ENCODE data around the gene CAPN5.

GRCh38 chr11:77100166-77101042 is 33.6 kb downstream of the CAPN5 start:
- TF ChIP-seq, protein P1, sequence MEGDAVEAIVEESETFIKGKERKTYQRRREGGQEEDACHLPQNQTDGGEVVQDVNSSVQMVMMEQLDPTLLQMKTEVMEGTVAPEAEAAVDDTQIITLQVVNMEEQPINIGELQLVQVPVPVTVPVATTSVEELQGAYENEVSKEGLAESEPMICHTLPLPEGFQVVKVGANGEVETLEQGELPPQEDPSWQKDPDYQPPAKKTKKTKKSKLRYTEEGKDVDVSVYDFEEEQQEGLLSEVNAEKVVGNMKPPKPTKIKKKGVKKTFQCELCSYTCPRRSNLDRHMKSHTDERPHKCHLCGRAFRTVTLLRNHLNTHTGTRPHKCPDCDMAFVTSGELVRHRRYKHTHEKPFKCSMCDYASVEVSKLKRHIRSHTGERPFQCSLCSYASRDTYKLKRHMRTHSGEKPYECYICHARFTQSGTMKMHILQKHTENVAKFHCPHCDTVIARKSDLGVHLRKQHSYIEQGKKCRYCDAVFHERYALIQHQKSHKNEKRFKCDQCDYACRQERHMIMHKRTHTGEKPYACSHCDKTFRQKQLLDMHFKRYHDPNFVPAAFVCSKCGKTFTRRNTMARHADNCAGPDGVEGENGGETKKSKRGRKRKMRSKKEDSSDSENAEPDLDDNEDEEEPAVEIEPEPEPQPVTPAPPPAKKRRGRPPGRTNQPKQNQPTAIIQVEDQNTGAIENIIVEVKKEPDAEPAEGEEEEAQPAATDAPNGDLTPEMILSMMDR (IDR thresholded peaks at IDR 0.05; ENCODE audit: insufficient read depth, low read length), result no peak
- TF ChIP-seq GABPA (IDR thresholded peaks at IDR 0.05; ENCODE audit: low read depth), result no peak
- TF ChIP-seq, protein P2, sequence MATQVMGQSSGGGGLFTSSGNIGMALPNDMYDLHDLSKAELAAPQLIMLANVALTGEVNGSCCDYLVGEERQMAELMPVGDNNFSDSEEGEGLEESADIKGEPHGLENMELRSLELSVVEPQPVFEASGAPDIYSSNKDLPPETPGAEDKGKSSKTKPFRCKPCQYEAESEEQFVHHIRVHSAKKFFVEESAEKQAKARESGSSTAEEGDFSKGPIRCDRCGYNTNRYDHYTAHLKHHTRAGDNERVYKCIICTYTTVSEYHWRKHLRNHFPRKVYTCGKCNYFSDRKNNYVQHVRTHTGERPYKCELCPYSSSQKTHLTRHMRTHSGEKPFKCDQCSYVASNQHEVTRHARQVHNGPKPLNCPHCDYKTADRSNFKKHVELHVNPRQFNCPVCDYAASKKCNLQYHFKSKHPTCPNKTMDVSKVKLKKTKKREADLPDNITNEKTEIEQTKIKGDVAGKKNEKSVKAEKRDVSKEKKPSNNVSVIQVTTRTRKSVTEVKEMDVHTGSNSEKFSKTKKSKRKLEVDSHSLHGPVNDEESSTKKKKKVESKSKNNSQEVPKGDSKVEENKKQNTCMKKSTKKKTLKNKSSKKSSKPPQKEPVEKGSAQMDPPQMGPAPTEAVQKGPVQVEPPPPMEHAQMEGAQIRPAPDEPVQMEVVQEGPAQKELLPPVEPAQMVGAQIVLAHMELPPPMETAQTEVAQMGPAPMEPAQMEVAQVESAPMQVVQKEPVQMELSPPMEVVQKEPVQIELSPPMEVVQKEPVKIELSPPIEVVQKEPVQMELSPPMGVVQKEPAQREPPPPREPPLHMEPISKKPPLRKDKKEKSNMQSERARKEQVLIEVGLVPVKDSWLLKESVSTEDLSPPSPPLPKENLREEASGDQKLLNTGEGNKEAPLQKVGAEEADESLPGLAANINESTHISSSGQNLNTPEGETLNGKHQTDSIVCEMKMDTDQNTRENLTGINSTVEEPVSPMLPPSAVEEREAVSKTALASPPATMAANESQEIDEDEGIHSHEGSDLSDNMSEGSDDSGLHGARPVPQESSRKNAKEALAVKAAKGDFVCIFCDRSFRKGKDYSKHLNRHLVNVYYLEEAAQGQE (IDR thresholded peaks at IDR 0.05; ENCODE audit: insufficient replicate concordance, low read depth), result no peak
- no peak for TF ChIP-seq SPI1 (IDR thresholded peaks at IDR 0.05; ENCODE audit: borderline replicate concordance, low read depth)

Data from HL-60 (cell line).